Subcutaneous adipose tissue (tissue), 4 donors: Measurements from ENCODE around the gene SMARCA4. TPM values are rescaled to one million over a fixed set of nuclear protein-coding genes. Genes with fewer than 3 reads are reported as not detected.

Experiments
- CTCF ChIP-seq: fragments of 450-650 bp; IDR thresholded peaks from one replicate; pipeline ENCODE4 v1.5.1; 2016; ENCODE audit warnings: low read depth, mild to moderate bottlenecking, control low read depth, antibody characterized with exemption, moderate library complexity
- total RNA-seq, 4 donors: library from RNA; depleted of rRNA; stranded (reverse); fragments of >200 nt; gene quantifications; one replicate each; pipeline ENCODE4 v1.1.0, GENCODE V29; 2016

SMARCA4 gene
- total RNA-seq, 4 donors from 2014 or later, result 29.7 to 57.5 (median 39.1) TPM

- TF ChIP-seq CTCF, result no peak
Measured at GRCh38 chr19:11089254-11090013, 128.6 kb downstream of the SMARCA4 start, which contains the start of gene LDLR. Gene LDLR (plus strand): TSS chr19:11089463. CDS start chr19:11089549, 86 bp downstream.

GRCh38 chr19:11090264-11090996 lies 129.6 kb downstream of the SMARCA4 start:
- no peak for TF ChIP-seq CTCF

GRCh38 chr19:11090997-11091702 lies 130.3 kb downstream of the SMARCA4 start:
- TF ChIP-seq CTCF, result no peak

GRCh38 chr19:11091703-11092153 lies 130.9 kb downstream of the SMARCA4 start:
- no peak for TF ChIP-seq CTCF

- TF ChIP-seq CTCF, result no peak
Measured at GRCh38 chr19:11092181-11092538, 131.3 kb downstream of the SMARCA4 start.

- no peak for TF ChIP-seq CTCF
Measured at GRCh38 chr19:11093689-11094238, 132.9 kb downstream of the SMARCA4 start.

- TF ChIP-seq CTCF, result no peak
Measured at GRCh38 chr19:11094520-11094894, 133.7 kb downstream of the SMARCA4 start.
